MCF 10A (cell line): ENCODE data around the gene CD300LB. TPM values are rescaled to one million over a fixed set of nuclear protein-coding genes. Genes with fewer than 3 reads are reported as not detected.
"Not testable (repeated sequence)": the region's sequence is repeated elsewhere in the genome, so short reads cannot be mapped to it uniquely, and the experiment has no call there.

Experiments
- BruUV-seq: library from RNA; stranded (reverse); fragments of 400-500 nt; replicated peaks from 2 replicates; lab custom pipeline; 2021; lab: Mats Ljungman, UMichigan
- CTCF ChIA-PET: fragments of 300-600 bp; sonication (Branson Sonifier 250); formaldehyde crosslinking; extraction: SDS; loops from one replicate; lab custom pipeline; 2021; ENCODE audit warnings: antibody characterized with exemption, inconsistent platforms; lab: Yijun Ruan, JAX
- POLR2A ChIA-PET: fragments of 300-600, 350-650 bp; sonication (Branson Sonifier 250); formaldehyde crosslinking; extraction: SDS; loops from one replicate; lab custom pipeline; 2020; ENCODE audit warnings: antibody characterized with exemption, inconsistent platforms; lab: Yijun Ruan, JAX
- DNase-seq: peaks from one replicate; pipeline ENCODE4 v3.0.0-alpha.2; 2018; ENCODE audit not compliant: unreplicated experiment
- H3K27ac Mint-ChIP-seq: one replicate; pipeline ENCODE4 v1.8.0; 2022; ENCODE audit warnings: mild to moderate bottlenecking, low read depth, mixed read lengths; ENCODE audit not compliant: unreplicated experiment
- H3K27me3 Mint-ChIP-seq: one replicate; pipeline ENCODE4 v1.8.0; 2022; ENCODE audit warnings: mixed read lengths; ENCODE audit not compliant: insufficient read depth, unreplicated experiment
- H3K36me3 Mint-ChIP-seq: one replicate; pipeline ENCODE4 v1.8.0; 2022; ENCODE audit warnings: mild to moderate bottlenecking, moderate library complexity, mixed read lengths; ENCODE audit not compliant: insufficient read depth, unreplicated experiment
- H3K4me1 Mint-ChIP-seq: one replicate; pipeline ENCODE4 v1.8.0; 2022; ENCODE audit warnings: mixed read lengths; ENCODE audit not compliant: insufficient read depth, unreplicated experiment
- H3K4me3 Mint-ChIP-seq: one replicate; pipeline ENCODE4 v1.8.0; 2022; ENCODE audit warnings: mild to moderate bottlenecking, moderate library complexity, mixed read lengths; ENCODE audit not compliant: unreplicated experiment
- H3K9me3 Mint-ChIP-seq: one replicate; pipeline ENCODE4 v1.8.0; 2022; ENCODE audit warnings: mixed read lengths; ENCODE audit not compliant: unreplicated experiment
- intact Hi-C: fragments of 100-400 bp; cut with micrococcal nuclease; formaldehyde crosslinking; loops from 2 replicates; pipeline ENCODE4 v1.14.1; 2022
- total RNA-seq: library from RNA; stranded (reverse); gene quantifications from 2 replicates; pipeline ENCODE4 v1.2.3, GENCODE V29; 2022
- TF ChIP-seq, protein P1 (sequence below): fragments of 200-600 bp; IDR thresholded peaks from one replicate; pipeline ENCODE4 v1.8.0; 2022; ENCODE audit warnings: antibody characterized with exemption, mild to moderate bottlenecking; ENCODE audit not compliant: unreplicated experiment

CD300LB gene
- total RNA-seq, 1 experiment from 2014 or later, result not detected

DNA sequence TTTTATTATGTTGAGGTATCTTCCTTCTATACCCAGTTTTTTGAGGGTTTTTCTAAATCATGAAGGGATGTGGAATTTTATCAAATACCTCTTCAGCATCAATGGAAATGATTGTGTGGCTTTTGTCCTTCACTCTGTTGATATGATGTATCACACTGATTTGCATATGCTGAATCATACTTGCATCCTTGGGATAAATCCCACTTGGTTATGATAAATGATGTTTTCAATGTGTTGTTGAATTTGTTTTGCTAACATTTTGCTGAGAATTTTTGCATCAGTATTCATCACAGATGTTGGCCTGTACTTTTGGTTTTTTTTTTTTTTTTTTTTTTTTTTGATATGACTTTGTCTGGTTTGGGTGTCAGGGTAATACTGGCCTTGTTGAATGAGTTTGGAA lies 23.1 kb downstream of the CD300LB start:
- H3K4me3 Mint-ChIP-seq, result no peak overlapping the region
- H3K36me3 Mint-ChIP-seq, result no peaks in the 10 kb centered on the region
- BruUV-seq, result no TSS peak
- no peaks in the 10 kb centered on the region for H3K9me3 Mint-ChIP-seq
- H3K27me3 Mint-ChIP-seq, result no peaks in the 10 kb centered on the region
- POLR2A ChIA-PET, result no interaction called here
- no peak for DNase-seq
- TF ChIP-seq, protein P1, sequence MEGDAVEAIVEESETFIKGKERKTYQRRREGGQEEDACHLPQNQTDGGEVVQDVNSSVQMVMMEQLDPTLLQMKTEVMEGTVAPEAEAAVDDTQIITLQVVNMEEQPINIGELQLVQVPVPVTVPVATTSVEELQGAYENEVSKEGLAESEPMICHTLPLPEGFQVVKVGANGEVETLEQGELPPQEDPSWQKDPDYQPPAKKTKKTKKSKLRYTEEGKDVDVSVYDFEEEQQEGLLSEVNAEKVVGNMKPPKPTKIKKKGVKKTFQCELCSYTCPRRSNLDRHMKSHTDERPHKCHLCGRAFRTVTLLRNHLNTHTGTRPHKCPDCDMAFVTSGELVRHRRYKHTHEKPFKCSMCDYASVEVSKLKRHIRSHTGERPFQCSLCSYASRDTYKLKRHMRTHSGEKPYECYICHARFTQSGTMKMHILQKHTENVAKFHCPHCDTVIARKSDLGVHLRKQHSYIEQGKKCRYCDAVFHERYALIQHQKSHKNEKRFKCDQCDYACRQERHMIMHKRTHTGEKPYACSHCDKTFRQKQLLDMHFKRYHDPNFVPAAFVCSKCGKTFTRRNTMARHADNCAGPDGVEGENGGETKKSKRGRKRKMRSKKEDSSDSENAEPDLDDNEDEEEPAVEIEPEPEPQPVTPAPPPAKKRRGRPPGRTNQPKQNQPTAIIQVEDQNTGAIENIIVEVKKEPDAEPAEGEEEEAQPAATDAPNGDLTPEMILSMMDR, result no peak
- peaks cover 5% of the 10 kb centered on the region for H3K4me1 Mint-ChIP-seq
- intact Hi-C loops, result no loop called here
- H3K27ac Mint-ChIP-seq, result no peak overlapping the region
- CTCF ChIA-PET, result no interaction called here

DNA sequence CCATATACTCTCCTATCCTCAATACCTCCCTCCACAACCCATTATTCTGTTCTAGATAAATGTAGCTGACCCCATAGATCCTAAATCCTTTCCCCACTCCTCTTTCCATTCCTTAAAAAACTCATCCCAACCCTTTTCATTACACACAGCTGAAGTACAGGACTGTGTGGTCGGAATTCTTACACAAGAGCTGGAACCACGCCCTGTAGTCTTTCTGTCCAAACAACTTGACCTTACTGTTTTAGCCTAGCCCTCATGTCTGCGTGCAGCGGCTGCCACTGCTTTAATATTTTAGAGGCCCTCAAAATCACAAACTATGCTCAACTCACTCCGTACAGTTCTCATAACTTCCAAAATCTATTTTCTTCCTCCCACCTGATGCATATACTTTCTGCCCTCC lies 27.3 kb downstream of the CD300LB start:
- POLR2A ChIA-PET, result interaction anchor here (0.6 kb wide), 1 partner anchor 1150 kb away, joined by 3 read pairs; no protein-coding TSS in a partner anchor
- not testable (repeated sequence) for BruUV-seq, H3K27me3 Mint-ChIP-seq

DNA sequence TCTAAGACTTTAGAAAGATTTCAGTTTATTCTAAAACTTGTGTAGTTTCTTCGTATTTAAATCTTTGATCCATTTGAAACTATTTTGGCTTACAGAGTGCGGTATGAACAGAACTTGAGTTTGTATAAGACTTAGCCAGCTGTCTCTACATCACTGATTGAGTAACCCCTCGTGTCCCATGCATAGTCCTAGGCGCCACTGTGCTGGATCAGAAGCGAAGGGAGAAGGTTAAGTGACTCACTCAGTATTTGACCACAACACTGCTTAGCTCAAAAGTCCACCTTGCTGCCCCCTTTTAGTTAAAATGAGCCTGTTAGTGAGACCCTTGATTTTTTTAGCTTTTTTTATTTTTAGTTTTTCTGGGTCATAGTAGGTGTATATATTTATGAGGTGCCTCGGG lies 28.4 kb downstream of the CD300LB start:
- Mint-ChIP-seq H3K4me1 (no peaks in the 10 kb centered on the region), H3K27me3 (peaks cover 10% of the 10 kb centered on the region), H3K9me3 (no peaks in the 10 kb centered on the region), H3K4me3 (no peak overlapping the region), H3K27ac (no peak overlapping the region), H3K36me3 (no peaks in the 10 kb centered on the region)
- POLR2A ChIA-PET, result interaction anchor here (0.8 to 1.4 kb wide), 2 partner anchors 11 to 66 kb away, joined by 4 read pairs; no protein-coding TSS in a partner anchor
- intact Hi-C loops, result no loop called here
- TF ChIP-seq, protein P1, result no peak
- peak; percentile 38 for DNase-seq
- BruUV-seq, result no TSS peak
- CTCF ChIA-PET, result interaction anchor here (0.6 to 2.0 kb wide), 8 partner anchors 11 to 135 kb away, joined by 3 to 8 read pairs (median 4); partner anchors contain the start of gene GPR142

More for the DNA sequence above, 27.3 kb downstream of the CD300LB start:
- H3K4me3 Mint-ChIP-seq, CTCF ChIA-PET, H3K4me1 Mint-ChIP-seq, H3K36me3 Mint-ChIP-seq, H3K9me3 Mint-ChIP-seq, H3K27ac Mint-ChIP-seq, intact Hi-C loops: not testable (repeated sequence)
- DNase-seq, result peak; percentile 59

DNA sequence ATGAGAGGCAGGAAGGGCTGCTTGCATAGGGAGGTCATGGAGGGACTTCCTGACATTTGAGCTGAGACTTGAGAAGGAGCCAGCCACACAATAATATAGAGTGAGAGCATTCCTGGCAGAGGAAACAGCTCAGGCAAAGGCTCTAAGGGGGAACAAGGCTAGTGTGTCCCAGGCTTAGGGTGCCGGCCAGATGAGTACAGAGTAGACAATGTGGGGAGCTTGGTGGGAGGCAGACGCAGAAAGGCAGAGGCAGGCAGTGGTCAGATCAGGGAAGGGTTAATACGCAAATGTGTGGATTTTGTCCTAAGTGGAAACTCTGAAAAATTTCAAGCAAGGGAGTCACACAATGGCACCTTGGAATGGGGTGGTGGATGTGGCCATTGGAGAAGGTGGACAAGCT lies 31.3 kb downstream of the CD300LB start:
- Mint-ChIP-seq H3K27me3 (peaks cover 10% of the 10 kb centered on the region), H3K4me3 (no peak overlapping the region), H3K27ac (no peak overlapping the region), H3K36me3 (no peaks in the 10 kb centered on the region), H3K9me3 (no peaks in the 10 kb centered on the region), H3K4me1 (no peaks in the 10 kb centered on the region)
- TF ChIP-seq, protein P1, result no peak
- ChIA-PET CTCF (interaction anchor here (0.9 kb wide), 1 partner anchor 13 kb away, joined by 4 read pairs; no protein-coding TSS in a partner anchor), POLR2A (interaction anchor here (1.0 to 1.1 kb wide), 2 partner anchors 10 to 12 kb away, joined by 3 read pairs; no protein-coding TSS in a partner anchor)
- DNase-seq, result no peak
- BruUV-seq, result no TSS peak
- intact Hi-C loops, result no loop called here
